Spleen (tissue), 11 donors: ENCODE data around the gene TEKT5. TPM values are rescaled to one million over a fixed set of nuclear protein-coding genes. Genes with fewer than 3 reads are reported as not detected.
A peak's percentile ranks its signal among the peaks of the same experiment; 100 is the strongest.

ENCODE experiments used
- DNase-seq: peaks from one replicate; pipeline ENCODE4 v3.0.0-alpha.2; 2020
- H3K27ac ChIP-seq, 8 donors: fragments of 200-600 bp; sonication (generic) in 7 of 8; 1 replicate in 4 of 8; 2 replicates in 4 of 8; pipeline versions ENCODE4 v1.5.0 to v1.8.0; 2016 to 2021; ENCODE audit warnings: inconsistent platforms in 4 of 8, mild to moderate bottlenecking in 4 of 8, moderate library complexity in 1 of 8
- H3K27me3 ChIP-seq, 7 donors: fragments of 200-600 bp; sonication (generic) in 6 of 7; replicated peaks in 1 of 7; 1 replicate in 4 of 7; 2 replicates in 3 of 7; pipeline versions ENCODE4 v1.5.0 to v1.8.0; 2016 to 2021; ENCODE audit warnings: inconsistent platforms in 3 of 7, mild to moderate bottlenecking in 1 of 7
- H3K36me3 ChIP-seq, 6 donors: fragments of 200-600 bp; sonication (generic) in 5 of 6; 1 replicate in 4 of 6; 2 replicates in 2 of 6; pipeline versions ENCODE4 v1.5.0 to v1.8.0; 2016 to 2021; ENCODE audit warnings: inconsistent platforms in 2 of 6
- H3K4me1 ChIP-seq, 6 donors: fragments of 200-600 bp; sonication (generic) in 5 of 6; 1 replicate in 3 of 6; 2 replicates in 3 of 6; pipeline versions ENCODE4 v1.5.0 to v1.8.0; 2016 to 2021; ENCODE audit warnings: inconsistent platforms in 3 of 6
- H3K4me3 ChIP-seq, 8 donors: fragments of 200-600 bp; sonication (generic) in 7 of 8; 1 replicate in 4 of 8; 2 replicates in 4 of 8; pipeline versions ENCODE4 v1.5.0 to v1.8.0; 2016 to 2021; ENCODE audit warnings: inconsistent platforms in 4 of 8, mild to moderate bottlenecking in 4 of 8, moderate library complexity in 2 of 8
- H3K9me3 ChIP-seq, 8 donors: fragments of 200-600 bp; sonication (generic) in 7 of 8; 1 replicate in 4 of 8; 2 replicates in 4 of 8; pipeline versions ENCODE4 v1.5.0 to v1.8.0; 2016 to 2021; ENCODE audit warnings: inconsistent platforms in 4 of 8
- CTCF ChIP-seq, 11 experiments: fragments of 200-600 bp in 7 of 11; fragments of 450-650 bp in 4 of 11; sonication (generic) in 4 of 11; IDR thresholded peaks in 8 of 11; conservative IDR thresholded peaks in 3 of 11; 1 replicate in 7 of 11; 2 replicates in 4 of 11; pipeline versions ENCODE4 v1.4.0 to v1.8.0; 2016 to 2021; ENCODE audit warnings: antibody characterized with exemption in 11 of 11, inconsistent platforms in 4 of 11, mild to moderate bottlenecking in 1 of 11
- POLR2A ChIP-seq, 3 donors: fragments of 450-650 bp; IDR thresholded peaks; one replicate each; pipeline ENCODE4 v1.5.1; 2017; ENCODE audit warnings: antibody characterized with exemption in 3 of 3, mild to moderate bottlenecking in 1 of 3
- POLR2AphosphoS5 ChIP-seq, 3 donors: sonication (generic); formaldehyde crosslinking; IDR thresholded peaks; one replicate each; pipeline ENCODE4 v1.5.1; 2017; ENCODE audit warnings: antibody characterized with exemption in 3 of 3
- WGBS, 5 donors: extraction: QIAGEN DNeasy Blood & Tissue Kit in 3 of 5; methylation state at CpG; one replicate each; pipeline versions ENCODE4 v1.1.5 to v1.1.7; 2013 to 2018; 5-methylcytosine and 5-hydroxymethylcytosine counted together
- intact Hi-C: fragments of 100-400 bp; cut with DNase I; formaldehyde crosslinking; loops from one replicate; pipeline ENCODE4 v1.15.0; 2023; ENCODE audit warnings: low total_unique reads
- polyA plus RNA-seq, 3 donors: library from polyadenylated mRNA; stranded (reverse); fragments of 200-250 nt; gene quantifications; one replicate each; pipeline ENCODE4 v1.2.1, GENCODE V29; 2013
- total RNA-seq, 7 donors: library from RNA; depleted of rRNA in 3 of 7; stranded (reverse); fragments of >200 nt in 3 of 7; fragmentation: NEBNext Ultra II Directional in 4 of 7; extraction: Animal tissue kit (Norgen Biotek cat#: 25700) in 4 of 7; gene quantifications; one replicate each; pipeline versions ENCODE4 v1.1.0 to v1.2.1, GENCODE V29; 2016 to 2021
- donor health status: healthy with polysubstance abuse.
- donor health status: DM: no; HTN: no; CAD: no; lungs with moderate emphysema.
- donor health status: DM: no; HTN: no; CAD: no.
- donor health status: Bipolar disorder and iron deficiency.
- donor health status: healthy.
- donor health status: DM: no; HTN: no; CAD: no.
- donor health status: DM: yes; HTN: yes; CAD: no.

The TEKT5 gene
- total and polyA plus RNA-seq, 10 donors, result 0.17 to 1.5 (median 0.43) TPM; not detected in 3

- H3K4me3 ChIP-seq, result no peak overlapping the region
- 54 to 79% (median 68%) methylated on average over 2 of the region's 2 CpGs for WGBS, 5 donors
- DNase-seq, result no peak
- no peaks in the 10 kb centered on the region for H3K27me3 ChIP-seq
- H3K4me1 ChIP-seq, result peaks cover 28 to 70% (median 46%) of the 10 kb centered on the region in 6 donors
- peaks cover 0 to 9% (median 0%) of the 10 kb centered on the region in 6 donors for H3K36me3 ChIP-seq
- no peaks in the 10 kb centered on the region for H3K9me3 ChIP-seq
- no peak overlapping the region for H3K27ac ChIP-seq
- intact Hi-C loops, result loop anchor here (2.0 to 10.0 kb wide), 3 partner anchors 136 to 226 kb away; partner anchors contain the start of gene CIITA
- no peak for TF ChIP-seq CTCF (IDR thresholded peaks at IDR 0.05 in 8 of 11, conservative IDR thresholded peaks at IDR 0.05 in 3 of 11)
- no peak for TF ChIP-seq POLR2A (IDR thresholded peaks at IDR 0.05)
- TF ChIP-seq POLR2AphosphoS5 (IDR thresholded peaks at IDR 0.05), result no peak
These were observed 46.1 kb upstream of the TEKT5 start for GRCh38 chr16:10740845-10741208.

- H3K9me3 ChIP-seq, result no peaks in the 10 kb centered on the region
- H3K36me3 ChIP-seq, result peaks cover 0 to 3% (median 0%) of the 10 kb centered on the region in 6 donors
- WGBS, 5 donors, result 85 to 94% (median 90%) methylated on average over 10 of the region's 10 CpGs
- H3K27ac ChIP-seq, result no peak overlapping the region
- DNase-seq, result no peak
- peaks cover 24 to 64% (median 40%) of the 10 kb centered on the region in 6 donors for H3K4me1 ChIP-seq
- no peak overlapping the region for H3K4me3 ChIP-seq
- TF ChIP-seq POLR2AphosphoS5 (IDR thresholded peaks at IDR 0.05) (no peak), POLR2A (IDR thresholded peaks at IDR 0.05) (no peak), CTCF (IDR thresholded peaks at IDR 0.05 in 8 of 11, conservative IDR thresholded peaks at IDR 0.05 in 3 of 11) (no peak)
- H3K27me3 ChIP-seq, result no peaks in the 10 kb centered on the region
- intact Hi-C loops, result loop anchor here (2.0 to 10.0 kb wide), 3 partner anchors 137 to 225 kb away; partner anchors contain the start of gene CIITA
These were observed 45.5 kb upstream of the TEKT5 start for GRCh38 chr16:10740000-10740844.

GRCh38 chr16:10738231-10739077 lies 43.7 kb upstream of the TEKT5 start:
- Histone ChIP-seq H3K27me3 (no peaks in the 10 kb centered on the region), H3K4me1 (peaks cover 14 to 52% (median 30%) of the 10 kb centered on the region in 6 donors), H3K36me3 (no peaks in the 10 kb centered on the region), H3K4me3 (no peak overlapping the region), H3K9me3 (peaks cover 0 to under 1% (median 0%) of the 10 kb centered on the region in 8 donors), H3K27ac (peak overlapping the region in 7 of 8 donors; percentile 61 to 84 (median 78))
- intact Hi-C loops, result no loop called here
- TF ChIP-seq POLR2AphosphoS5 (IDR thresholded peaks at IDR 0.05), result peak in 2 of 3 donors; percentile 63 to 74
- no peak for TF ChIP-seq POLR2A (IDR thresholded peaks at IDR 0.05)
- WGBS, 5 donors, result 44 to 70% (median 50%) methylated on average over 11 to 12 of the region's 12 CpGs
- peak; percentile 79 for DNase-seq

- WGBS, 5 donors, result 17 to 24% (median 20%) methylated on average over 12 of the region's 12 CpGs
- no peaks in the 10 kb centered on the region for H3K36me3 ChIP-seq
- H3K4me1 ChIP-seq, result peaks cover 9 to 43% (median 23%) of the 10 kb centered on the region in 6 donors
- H3K9me3 ChIP-seq, result peaks cover 0 to 6% (median 0%) of the 10 kb centered on the region in 8 donors
- peak overlapping the region in 5 of 8 donors; percentile 2 to 49 (median 4) for H3K4me3 ChIP-seq
- H3K27ac ChIP-seq, result peak overlapping the region; percentile 53 to 84 (median 77)
- intact Hi-C loops, result loop anchor here (2.0 kb wide), 1 partner anchor 214 kb away; no protein-coding TSS in a partner anchor
- TF ChIP-seq POLR2AphosphoS5 (IDR thresholded peaks at IDR 0.05), result no peak
- TF ChIP-seq POLR2A (IDR thresholded peaks at IDR 0.05), result no peak
- TF ChIP-seq CTCF (IDR thresholded peaks at IDR 0.05 in 8 of 11, conservative IDR thresholded peaks at IDR 0.05 in 3 of 11), result peak; percentile 90 to 98 (median 96)
- DNase-seq, result no peak
- no peaks in the 10 kb centered on the region for H3K27me3 ChIP-seq
These were observed 42.4 kb upstream of the TEKT5 start for GRCh38 chr16:10737068-10737625.
